MCF 10A (cell line): ENCODE data around the gene TRIM29. TPM values are rescaled to one million over a fixed set of nuclear protein-coding genes. Genes with fewer than 3 reads are reported as not detected.

Experiments
- BruUV-seq: library from RNA; stranded (reverse); fragments of 400-500 nt; replicated peaks from 2 replicates; lab custom pipeline; 2021; lab: Mats Ljungman, UMichigan
- CTCF ChIA-PET: fragments of 300-600 bp; sonication (Branson Sonifier 250); formaldehyde crosslinking; extraction: SDS; loops from one replicate; lab custom pipeline; 2021; ENCODE audit warnings: antibody characterized with exemption, inconsistent platforms; lab: Yijun Ruan, JAX
- POLR2A ChIA-PET: fragments of 300-600, 350-650 bp; sonication (Branson Sonifier 250); formaldehyde crosslinking; extraction: SDS; loops from one replicate; lab custom pipeline; 2020; ENCODE audit warnings: antibody characterized with exemption, inconsistent platforms; lab: Yijun Ruan, JAX
- DNase-seq: peaks from one replicate; pipeline ENCODE4 v3.0.0-alpha.2; 2018; ENCODE audit not compliant: unreplicated experiment
- H3K27ac Mint-ChIP-seq: one replicate; pipeline ENCODE4 v1.8.0; 2022; ENCODE audit warnings: mild to moderate bottlenecking, low read depth, mixed read lengths; ENCODE audit not compliant: unreplicated experiment
- H3K27me3 Mint-ChIP-seq: one replicate; pipeline ENCODE4 v1.8.0; 2022; ENCODE audit warnings: mixed read lengths; ENCODE audit not compliant: insufficient read depth, unreplicated experiment
- H3K36me3 Mint-ChIP-seq: one replicate; pipeline ENCODE4 v1.8.0; 2022; ENCODE audit warnings: mild to moderate bottlenecking, moderate library complexity, mixed read lengths; ENCODE audit not compliant: insufficient read depth, unreplicated experiment
- H3K4me1 Mint-ChIP-seq: one replicate; pipeline ENCODE4 v1.8.0; 2022; ENCODE audit warnings: mixed read lengths; ENCODE audit not compliant: insufficient read depth, unreplicated experiment
- H3K4me3 Mint-ChIP-seq: one replicate; pipeline ENCODE4 v1.8.0; 2022; ENCODE audit warnings: mild to moderate bottlenecking, moderate library complexity, mixed read lengths; ENCODE audit not compliant: unreplicated experiment
- H3K9me3 Mint-ChIP-seq: one replicate; pipeline ENCODE4 v1.8.0; 2022; ENCODE audit warnings: mixed read lengths; ENCODE audit not compliant: unreplicated experiment
- intact Hi-C: fragments of 100-400 bp; cut with micrococcal nuclease; formaldehyde crosslinking; loops from 2 replicates; pipeline ENCODE4 v1.14.1; 2022
- total RNA-seq: library from RNA; stranded (reverse); gene quantifications from 2 replicates; pipeline ENCODE4 v1.2.3, GENCODE V29; 2022
- TF ChIP-seq, protein P1 (sequence below): fragments of 200-600 bp; IDR thresholded peaks from one replicate; pipeline ENCODE4 v1.8.0; 2022; ENCODE audit warnings: antibody characterized with exemption, mild to moderate bottlenecking; ENCODE audit not compliant: unreplicated experiment

TRIM29 gene
- total RNA-seq, 1 experiment from 2014 or later: 93.4 TPM

DNA sequence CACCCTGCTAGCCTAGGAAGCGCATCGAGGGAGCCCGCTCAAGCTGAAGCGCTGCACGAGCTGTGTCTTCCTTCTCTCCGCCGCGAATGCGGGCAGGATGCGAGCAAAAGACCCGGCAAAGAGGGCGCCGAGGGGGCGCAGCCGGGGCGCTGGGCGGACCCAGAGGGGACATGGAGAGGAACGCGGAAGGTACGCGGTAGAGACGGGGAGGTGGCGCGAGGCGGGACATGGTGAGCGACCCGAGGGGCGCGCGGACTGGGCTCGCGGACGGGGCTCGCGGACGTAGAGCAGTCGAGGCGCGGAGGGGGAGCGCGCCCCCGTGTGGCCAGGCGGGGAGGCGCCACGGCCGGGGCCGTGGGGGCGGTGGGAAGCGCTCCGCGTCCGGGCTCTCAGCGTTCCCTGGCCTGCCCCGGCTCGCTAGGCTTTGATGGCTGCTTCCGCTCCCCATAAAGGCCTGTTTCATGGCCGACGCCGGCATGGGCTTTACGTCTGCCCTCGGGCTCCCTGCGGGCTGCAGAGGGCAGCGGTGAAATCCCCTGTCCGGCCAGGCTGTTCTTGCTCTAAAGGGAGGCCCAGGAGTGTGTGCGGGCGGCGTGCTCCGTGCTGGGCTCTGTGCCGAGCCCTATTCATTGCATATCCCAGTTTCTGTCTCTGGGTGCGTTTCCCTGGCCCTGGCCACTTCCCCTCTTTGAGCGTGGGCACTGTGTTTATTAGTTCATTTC is 31.2 kb upstream of the TRIM29 start:
- Mint-ChIP-seq H3K4me1 (no peaks in the 10 kb centered on the region), H3K27ac (no peak overlapping the region), H3K27me3 (peaks cover 45% of the 10 kb centered on the region), H3K9me3 (peaks cover 7% of the 10 kb centered on the region), H3K4me3 (peak overlapping the region; percentile 70), H3K36me3 (no peaks in the 10 kb centered on the region)
- ChIA-PET POLR2A (interaction anchor here (1.6 to 1.8 kb wide), 2 partner anchors 31 to 33 kb away, joined by 5 to 10 read pairs; partner anchors contain the start of gene TRIM29), CTCF (interaction anchor here (0.6 to 8.9 kb wide), 25 partner anchors 10 to 418 kb away, joined by 3 to 220 read pairs (median 4); partner anchors contain the start of gene TRIM29)
- DNase-seq: peak; percentile 68
- intact Hi-C loops: loop anchor here (1.0 to 5.0 kb wide), 3 partner anchors 32 to 503 kb away; no protein-coding TSS in a partner anchor
- TF ChIP-seq, protein P1, sequence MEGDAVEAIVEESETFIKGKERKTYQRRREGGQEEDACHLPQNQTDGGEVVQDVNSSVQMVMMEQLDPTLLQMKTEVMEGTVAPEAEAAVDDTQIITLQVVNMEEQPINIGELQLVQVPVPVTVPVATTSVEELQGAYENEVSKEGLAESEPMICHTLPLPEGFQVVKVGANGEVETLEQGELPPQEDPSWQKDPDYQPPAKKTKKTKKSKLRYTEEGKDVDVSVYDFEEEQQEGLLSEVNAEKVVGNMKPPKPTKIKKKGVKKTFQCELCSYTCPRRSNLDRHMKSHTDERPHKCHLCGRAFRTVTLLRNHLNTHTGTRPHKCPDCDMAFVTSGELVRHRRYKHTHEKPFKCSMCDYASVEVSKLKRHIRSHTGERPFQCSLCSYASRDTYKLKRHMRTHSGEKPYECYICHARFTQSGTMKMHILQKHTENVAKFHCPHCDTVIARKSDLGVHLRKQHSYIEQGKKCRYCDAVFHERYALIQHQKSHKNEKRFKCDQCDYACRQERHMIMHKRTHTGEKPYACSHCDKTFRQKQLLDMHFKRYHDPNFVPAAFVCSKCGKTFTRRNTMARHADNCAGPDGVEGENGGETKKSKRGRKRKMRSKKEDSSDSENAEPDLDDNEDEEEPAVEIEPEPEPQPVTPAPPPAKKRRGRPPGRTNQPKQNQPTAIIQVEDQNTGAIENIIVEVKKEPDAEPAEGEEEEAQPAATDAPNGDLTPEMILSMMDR: peak; percentile 93
- no TSS peak for BruUV-seq

DNA sequence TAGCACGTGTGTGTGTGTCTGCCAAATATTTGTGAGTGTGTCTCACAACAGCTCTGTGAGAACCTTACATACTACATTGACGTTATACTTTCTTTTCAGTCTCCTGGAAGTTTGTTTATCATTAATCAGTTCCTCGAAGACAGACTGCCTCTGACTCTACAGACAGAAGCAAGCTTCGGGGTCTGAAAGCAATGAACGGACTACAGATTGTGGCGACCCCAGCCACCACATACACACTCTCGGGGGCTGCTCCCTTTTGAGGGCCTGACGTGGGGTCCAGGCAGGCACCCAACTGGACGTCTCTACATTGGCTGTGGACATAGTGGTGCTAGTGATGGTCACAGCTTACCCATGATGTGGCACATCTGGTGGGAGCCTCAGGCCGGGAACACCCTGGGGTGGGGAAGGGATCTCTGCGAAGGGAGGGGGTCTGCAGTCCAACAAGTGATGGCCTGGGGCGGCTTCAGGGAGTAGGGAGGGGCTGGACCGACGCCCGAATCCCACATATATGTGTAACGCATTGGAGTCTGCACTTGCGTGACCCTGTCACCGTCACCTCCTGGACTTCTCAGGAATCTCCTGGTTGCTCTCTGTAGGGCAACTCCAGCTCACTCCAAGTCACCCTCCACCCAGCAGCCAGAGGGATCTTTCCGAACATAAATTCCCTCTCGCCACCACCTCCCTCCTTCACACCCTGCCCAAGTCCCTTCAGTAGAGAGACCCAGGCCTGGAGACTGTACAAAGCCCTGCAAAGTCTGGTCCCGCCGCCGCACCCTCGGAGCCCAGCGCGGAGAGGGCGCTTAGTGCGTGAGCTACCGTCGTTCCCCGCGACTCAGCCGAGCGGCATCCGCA is 30.4 kb upstream of the TRIM29 start:
- intact Hi-C loops: loop anchor here (2.0 to 5.0 kb wide), 2 partner anchors 32 to 46 kb away; no protein-coding TSS in a partner anchor
- TF ChIP-seq, protein P1: no peak
- H3K4me3 Mint-ChIP-seq: peak overlapping the region; percentile 70
- ChIA-PET POLR2A (interaction anchor here (0.6 to 1.8 kb wide), 3 partner anchors 30 to 41 kb away, joined by 3 to 10 read pairs (median 5); partner anchors contain the start of gene TRIM29), CTCF (interaction anchor here (0.6 to 8.9 kb wide), 20 partner anchors 11 to 418 kb away, joined by 3 to 220 read pairs (median 5); partner anchors contain the start of gene TRIM29)
- H3K36me3 Mint-ChIP-seq: no peaks in the 10 kb centered on the region
- peaks cover 37% of the 10 kb centered on the region for H3K27me3 Mint-ChIP-seq
- no TSS peak for BruUV-seq
- peaks cover 7% of the 10 kb centered on the region for H3K9me3 Mint-ChIP-seq
- DNase-seq: no peak
- H3K27ac Mint-ChIP-seq: no peak overlapping the region
- no peaks in the 10 kb centered on the region for H3K4me1 Mint-ChIP-seq

DNA sequence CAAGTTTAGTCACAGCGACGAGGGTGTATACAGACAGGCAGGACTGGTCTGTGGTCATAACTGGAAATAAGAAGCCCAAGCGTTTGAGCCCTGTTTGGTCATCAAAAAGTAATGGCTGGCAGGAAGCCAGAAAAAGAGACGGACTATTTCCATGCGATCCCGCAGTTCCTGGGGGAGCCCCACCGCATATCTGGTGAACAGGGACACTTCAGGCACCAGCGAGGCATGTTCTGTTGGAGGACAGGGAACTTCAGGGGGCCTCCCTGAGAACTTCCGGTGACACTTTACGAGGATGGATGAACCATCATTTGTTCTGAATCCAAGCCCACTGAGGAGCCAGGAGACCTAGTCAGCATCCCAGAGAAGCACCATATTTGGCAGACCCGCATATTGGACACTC is 29.7 kb upstream of the TRIM29 start:
- ChIA-PET CTCF (interaction anchor here (0.7 to 8.9 kb wide), 8 partner anchors 13 to 151 kb away, joined by 3 to 220 read pairs (median 12); partner anchors contain the start of gene TRIM29), POLR2A (interaction anchor here (0.6 to 1.6 kb wide), 2 partner anchors 29 to 42 kb away, joined by 3 to 10 read pairs; partner anchors contain the start of gene TRIM29)
- Mint-ChIP-seq H3K4me1 (no peaks in the 10 kb centered on the region), H3K27me3 (peaks cover 30% of the 10 kb centered on the region), H3K4me3 (no peak overlapping the region), H3K27ac (no peak overlapping the region), H3K9me3 (peaks cover 7% of the 10 kb centered on the region), H3K36me3 (no peaks in the 10 kb centered on the region)
- BruUV-seq: no TSS peak
- TF ChIP-seq, protein P1: no peak
- DNase-seq: no peak
- intact Hi-C loops: loop anchor here (2.0 to 5.0 kb wide), 2 partner anchors 31 to 45 kb away; no protein-coding TSS in a partner anchor
